Islet precursor cell (in vitro differentiated cells): ENCODE results near the gene FASTKD2.
A peak's percentile ranks its signal among the peaks of the same experiment; 100 is the strongest.
"Not testable (repeated sequence)": the region's sequence is repeated elsewhere in the genome, so short reads cannot be mapped to it uniquely, and the experiment has no call there.

Source experiments
- DNase-seq: peaks from one replicate; pipeline ENCODE4 v3.0.0-alpha.2; 2018

FASTKD2 gene

DNA sequence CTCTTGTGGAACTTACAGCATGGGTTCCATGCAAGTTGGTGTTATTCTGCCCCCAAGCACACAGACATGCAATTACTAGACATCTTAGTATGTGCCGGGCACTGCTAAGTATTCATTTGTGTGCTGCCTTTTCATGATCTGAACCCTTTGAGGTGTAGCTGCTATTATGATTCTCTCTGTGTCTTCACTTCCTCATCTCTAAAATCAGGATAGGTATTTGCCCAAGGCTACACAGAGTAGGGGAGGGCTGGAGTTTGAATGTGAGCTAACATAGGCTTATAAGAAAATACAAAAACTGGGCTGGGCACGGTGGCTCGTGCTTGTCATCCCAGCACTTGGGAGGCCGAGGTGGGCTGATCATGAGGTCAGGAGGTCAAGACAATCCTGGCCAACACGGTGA is 27.2 kb downstream of the FASTKD2 start:
- no peak for DNase-seq

DNA sequence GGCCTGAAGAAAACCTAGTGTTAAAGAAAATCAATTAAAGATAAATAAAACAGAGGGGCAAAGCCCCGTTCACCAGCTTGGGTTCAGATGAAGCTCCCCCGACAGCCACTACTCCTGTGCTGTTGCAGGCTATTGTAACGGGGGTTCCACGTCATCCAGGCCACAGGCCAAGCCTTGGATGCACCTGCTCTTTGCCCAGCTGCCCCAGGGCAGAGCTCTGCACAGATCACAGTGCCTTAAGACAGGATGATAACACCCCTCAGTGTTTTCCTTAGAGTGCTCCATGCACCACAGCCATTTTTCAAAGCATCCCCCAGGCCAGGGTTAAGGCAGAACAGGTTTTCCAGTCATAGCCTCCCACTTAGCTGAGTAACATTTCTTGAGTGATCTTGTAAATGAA is 32.0 kb downstream of the FASTKD2 start:
- peak; percentile 80 for DNase-seq

DNA sequence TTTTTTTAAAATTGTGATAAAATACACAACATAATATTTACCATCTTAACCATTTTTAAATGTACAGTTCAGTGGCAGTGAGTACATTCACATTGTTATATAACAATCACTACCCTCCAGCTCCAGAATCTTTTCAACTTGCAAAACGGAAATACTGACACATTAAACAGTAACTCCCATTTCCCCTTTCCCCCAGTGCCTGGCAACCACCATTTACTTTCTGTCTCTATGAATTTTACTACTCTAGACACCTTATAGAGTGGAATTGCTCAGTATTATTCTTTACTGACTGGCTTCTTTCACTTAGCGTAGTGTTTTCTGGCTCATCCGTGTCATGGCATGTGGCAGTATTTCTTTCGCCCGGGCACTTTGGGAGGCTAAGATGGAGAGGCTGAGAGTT is 32.6 kb downstream of the FASTKD2 start:
- no peak for DNase-seq

DNA sequence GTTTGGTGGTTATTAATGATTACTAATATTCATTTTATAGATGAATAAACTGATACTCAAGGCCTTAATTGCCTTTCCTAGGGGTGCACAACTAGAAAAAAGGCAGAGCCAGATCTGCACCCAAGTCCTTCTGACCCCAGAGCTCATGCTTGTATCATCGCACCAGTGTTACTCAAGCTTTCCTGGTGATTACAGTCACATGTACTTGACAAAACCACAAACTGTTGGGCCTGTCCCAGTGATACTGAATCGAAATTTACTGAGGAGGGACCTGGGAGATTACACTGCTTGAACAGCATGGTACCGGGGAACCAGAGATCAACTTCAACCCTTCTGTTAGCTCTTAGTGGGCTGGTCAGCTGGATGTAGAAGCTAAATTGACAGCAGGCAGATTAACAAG is 33.7 kb downstream of the FASTKD2 start:
- no peak for DNase-seq

DNA sequence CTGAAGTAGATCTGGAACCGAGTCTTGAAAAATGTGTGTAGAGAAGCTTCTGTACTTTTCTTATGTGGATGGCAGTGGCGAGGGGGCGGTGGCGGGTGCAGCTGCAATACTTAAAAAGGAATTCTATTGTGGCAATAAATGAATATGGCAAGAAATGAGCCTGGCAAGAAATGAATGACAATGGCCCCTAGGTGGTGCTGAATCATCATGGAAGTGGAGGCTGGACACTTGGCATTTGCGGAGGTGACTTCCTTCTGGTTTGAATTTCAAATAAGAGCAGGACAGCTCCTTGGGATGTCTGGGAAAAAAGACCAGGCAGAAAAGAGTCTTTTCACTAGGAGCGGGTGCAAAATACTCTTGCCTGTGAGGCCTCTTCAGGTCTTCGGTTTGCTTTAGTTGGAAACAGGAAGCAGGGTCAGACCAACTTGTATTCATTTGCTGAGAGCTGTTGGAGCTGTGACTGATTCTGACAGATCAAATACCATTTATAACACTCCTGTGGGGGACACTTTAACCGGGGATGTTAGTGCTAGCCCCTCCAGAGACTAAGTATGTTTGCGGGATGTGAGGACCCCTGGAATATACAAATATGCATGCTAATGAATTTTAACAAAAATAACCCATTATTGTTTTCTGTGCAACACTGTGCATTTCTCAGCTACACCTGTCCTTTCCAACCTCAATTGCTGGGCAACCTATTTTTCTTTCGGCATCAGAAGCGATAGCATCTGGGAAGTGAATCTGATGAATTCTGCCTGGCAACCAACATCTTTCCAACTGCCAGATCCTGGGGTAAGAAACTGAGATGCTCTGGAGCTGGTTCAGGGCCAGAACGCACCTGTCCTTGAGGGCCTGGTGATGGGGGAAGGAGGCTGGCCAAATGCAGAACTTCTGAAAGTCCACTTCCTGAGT is 35.4 kb downstream of the FASTKD2 start:
- DNase-seq, result peak; percentile 86

DNA sequence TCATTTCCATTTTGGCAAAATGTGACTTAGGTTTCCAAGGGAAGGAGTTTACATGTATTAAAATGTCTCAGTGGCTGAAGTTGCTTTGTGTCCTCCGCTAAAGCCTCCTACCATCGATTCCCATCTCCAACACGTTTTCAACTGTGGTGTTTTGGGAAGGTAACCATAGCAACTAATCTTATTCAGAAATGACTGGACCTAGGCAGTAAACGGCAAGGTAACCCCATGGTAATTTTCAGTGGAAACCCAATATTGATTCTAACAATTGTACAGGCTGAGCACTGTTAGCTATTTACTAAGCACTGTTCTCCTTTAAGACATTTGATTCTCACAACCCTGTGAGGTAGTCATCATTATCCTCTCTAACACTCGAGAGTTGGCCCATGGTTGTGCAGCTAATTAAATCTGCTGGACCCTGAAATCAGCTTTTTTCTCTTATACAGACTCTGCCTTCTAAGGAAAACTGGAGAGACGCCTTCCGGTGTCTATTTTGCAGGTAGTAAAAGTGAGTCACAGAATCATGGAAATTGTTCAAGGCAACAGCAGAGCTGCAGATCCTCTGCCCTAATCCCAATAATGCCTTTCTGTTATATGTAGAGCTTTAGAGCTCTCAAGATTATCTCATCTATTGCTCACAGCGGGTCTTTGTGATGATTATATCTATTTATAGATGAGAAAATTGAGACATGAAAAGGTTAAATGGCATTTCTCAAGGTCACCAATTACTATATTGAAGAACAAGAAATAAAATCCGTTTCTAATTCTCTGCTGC is 36.2 kb downstream of the FASTKD2 start:
- DNase-seq, result no peak

DNA sequence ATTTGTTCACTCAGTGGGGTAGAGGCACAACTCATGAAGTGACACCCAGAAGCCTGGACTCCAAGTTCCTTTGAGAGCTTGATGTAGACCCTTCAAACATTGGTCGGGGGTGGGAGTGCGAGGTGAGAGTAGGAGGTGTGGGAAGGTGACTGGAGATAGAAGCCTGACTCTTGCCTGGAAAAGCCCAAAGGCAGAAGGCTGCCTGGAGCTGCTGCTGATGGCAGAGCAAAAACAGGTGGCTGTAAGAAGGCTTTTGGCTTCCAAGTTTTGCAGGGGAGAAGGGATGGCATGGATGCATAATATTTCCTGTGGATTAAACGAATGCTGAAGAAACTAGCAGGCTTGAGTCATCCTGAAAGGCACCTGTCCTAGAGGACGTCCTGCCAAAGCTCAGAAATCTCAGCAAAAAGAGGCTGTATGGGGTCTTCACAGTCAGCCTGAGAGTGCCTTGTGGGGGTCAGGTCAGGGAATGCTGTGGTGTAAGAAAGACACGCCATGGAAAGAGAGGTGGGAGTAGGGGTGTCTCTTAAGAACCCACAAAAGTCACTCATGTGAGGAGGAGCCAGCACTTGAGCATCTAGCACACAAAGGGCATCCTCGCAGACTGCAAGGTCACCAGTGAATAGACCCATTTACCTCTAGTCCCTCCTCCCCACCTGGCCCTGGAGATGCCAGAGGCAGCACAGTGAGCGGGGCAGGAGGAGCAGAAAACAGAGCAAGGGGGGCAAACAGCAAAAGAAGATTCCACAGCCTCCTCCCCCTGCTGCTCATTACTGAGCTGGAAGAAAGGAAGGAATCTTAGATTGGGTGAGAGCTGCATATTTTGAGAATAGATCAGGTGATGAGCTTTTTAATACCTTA is 37.5 kb downstream of the FASTKD2 start:
- no peak for DNase-seq

DNA sequence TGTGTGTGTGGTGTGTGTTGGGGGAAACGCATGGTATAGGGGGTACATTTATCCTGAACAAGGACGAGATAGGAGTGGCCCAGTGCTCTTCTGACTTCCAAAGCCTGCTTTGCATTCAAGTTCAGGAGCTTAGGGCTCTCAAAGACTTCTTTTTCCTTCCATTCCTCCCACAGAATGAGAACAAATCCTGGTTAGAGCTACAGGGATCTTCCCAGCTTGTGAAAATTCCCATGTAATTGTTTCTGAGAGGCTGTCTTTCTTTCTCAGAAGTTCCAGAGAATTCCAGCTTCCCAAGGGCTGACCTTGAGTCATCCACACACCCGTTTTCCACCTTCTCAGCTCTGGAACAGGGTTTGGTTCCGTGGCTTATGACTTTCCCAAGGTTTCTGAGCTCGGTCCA is 38.9 kb downstream of the FASTKD2 start:
- peak; percentile 75 for DNase-seq

DNA sequence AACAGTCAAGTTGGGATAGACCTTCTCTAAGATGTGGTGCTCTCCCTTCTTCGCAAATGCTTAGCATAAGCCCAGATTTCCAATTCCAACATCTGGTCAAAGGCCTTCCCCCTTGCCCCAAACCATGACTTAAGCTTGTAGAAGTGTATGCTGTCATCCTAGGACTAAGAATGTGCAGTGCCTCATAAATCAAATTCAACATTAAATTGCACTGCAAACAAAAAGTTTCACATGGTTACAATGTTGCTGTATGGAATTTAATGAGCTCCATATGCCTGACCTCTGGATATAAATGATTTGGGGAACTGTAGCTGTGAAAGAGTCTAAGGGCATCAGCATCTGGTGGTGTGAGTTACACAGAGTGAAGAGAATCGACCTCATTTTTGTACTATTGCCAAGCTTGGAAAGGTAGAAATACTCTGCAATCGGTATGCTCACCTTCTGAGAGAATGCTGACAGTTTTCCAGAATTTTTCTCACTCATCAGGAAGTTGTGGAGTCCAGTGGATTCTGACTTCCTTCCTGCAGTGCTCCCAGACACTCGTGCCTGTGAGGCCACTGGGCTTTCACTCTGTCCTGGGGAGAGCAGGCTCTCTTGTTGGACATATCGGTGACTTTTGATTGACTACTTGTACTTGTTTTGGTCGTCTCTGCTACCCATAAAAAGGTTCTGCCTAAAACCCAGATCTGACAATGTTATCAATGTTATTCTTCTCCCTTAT is 40.6 kb downstream of the FASTKD2 start:
- no peak for DNase-seq

DNA sequence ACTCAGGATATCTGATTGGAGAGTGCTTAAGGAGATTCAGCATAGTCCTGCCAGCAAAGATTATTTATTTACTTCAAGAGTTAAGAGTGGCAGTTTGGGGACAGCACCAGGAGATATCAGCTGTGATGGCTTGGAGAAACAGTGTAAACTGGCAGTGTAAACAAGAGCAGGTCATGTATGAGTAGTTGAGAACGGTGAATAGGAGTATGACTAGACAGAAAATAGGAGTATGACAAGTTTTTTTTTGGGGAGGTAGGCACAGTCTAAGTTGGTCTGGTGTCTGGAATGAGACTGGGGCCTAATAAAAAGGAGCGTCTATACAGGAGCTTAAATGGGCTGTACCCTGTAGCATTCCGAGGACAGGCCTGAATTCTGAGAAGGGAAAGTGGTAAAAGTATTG is 42.2 kb downstream of the FASTKD2 start:
- DNase-seq, result not testable (repeated sequence)

DNA sequence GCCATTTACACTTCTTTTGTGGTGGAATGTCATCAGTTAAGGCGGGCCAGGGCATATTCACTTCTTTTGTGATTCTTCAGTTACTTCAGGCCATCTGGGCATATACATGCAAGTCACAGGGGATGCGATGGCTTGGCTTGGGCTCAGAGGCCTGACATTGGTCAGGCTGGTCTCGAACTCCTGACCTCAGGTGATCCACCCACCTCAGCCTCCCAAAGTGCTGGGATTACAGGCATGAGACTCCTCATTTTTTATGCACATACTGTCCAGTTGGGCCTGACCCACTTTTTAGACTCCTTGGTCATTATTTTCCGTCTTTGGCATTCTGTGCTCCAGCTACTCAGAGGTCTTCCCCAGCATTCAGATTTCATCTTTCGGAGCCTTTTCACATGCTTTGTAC is 47.1 kb downstream of the FASTKD2 start:
- not testable (repeated sequence) for DNase-seq

DNA sequence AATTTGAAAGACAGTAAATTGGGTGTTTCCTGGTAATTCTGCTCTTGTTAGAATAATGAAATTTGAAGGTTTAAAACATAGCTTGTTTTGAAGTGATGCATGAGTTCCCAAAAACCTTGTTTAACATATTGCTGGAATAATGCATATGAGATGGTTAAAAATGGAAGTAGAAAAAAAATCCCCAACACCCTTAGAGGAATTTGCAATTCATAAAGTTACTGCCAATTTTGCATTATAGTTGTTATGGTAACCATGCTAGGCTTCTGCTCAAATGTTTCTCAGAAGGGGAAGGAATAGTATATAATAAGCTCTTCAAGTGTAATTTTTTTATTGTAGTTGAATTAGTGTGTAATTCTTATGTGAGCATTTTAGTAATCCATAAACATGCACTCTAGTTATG is 49.1 kb downstream of the FASTKD2 start:
- DNase-seq, result no peak

DNA sequence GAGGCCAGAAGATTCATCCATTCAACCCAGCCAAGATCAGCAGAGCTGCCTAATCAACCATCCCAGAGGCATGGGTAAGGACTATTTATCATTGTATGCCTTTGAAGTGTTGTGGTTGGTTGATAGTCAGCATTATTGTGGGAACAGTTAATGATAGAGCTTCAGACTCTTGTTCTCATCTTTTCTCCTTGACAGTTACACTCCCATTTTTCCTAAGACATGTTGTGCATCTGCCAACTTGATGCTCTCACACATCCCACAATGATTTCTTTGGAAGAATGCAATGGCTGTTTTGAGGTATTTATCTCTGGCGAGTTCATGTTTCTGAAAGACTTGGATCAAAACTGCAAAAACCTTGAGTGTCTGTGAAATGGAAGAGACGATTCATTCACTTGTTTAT is 55.4 kb downstream of the FASTKD2 start:
- DNase-seq, result no peak

DNA sequence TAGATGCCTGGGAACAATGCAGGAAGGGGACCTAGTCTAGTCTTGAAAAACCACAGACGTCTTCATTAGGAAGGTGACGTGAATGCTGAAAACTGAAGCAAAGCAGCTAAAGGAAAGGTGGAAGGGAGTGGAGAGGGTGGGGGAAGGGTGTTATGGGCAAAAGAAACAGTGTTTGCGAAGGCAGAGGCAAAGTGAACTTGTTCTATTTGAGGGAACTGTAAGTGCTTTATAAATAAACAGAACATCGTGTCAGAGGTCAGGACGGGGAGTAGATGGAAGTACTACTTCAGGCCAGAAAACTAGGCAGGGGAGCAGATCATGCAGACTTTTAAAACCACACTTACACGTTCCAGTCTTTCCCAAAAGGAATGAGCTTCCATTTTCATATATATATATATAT is 57.8 kb downstream of the FASTKD2 start:
- DNase-seq, result no peak

DNA sequence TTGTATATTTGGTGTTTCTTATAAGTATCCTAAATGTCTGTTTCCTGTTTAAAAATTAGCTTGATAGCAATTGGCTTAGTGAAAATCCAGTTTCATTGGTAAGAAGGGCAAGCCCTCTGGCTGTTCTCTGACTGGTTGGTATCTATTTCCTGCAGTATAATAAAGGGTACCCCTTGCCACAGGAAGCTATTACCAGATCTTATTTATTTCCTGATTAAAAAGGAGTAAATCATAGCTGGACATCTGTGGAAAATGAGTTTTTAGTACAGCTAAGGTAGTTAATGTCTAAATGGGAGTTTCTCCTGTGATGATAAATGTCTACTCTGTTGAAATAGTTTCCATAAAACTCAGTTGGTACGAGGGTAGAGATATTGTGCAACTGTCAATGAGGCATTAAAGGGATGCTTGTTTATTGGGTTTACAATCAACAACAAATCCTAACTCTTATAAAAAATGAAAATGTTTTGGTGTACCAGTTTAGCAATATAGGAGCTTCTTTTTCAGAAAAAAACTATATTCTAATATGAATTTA is 58.7 kb downstream of the FASTKD2 start:
- no peak for DNase-seq

DNA sequence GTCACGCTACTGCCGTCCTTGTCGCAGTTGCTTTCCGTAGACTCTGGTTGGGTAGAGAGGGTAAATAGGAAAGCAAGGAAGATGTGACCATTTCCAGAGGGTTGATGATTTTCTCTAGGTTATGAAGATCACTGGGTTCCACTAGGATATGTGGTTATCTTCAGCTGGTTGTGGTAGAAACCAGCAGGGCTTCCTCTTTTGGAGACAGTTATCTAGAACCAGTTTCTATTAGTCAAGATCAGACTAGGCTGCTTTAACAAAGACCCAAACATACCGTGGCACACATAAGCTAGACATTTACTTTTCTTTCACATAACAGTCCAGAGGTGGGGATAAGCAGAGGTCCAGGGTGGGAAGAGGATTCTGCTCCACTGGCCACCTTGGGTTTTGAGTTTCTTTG is 59.6 kb downstream of the FASTKD2 start:
- no peak for DNase-seq

DNA sequence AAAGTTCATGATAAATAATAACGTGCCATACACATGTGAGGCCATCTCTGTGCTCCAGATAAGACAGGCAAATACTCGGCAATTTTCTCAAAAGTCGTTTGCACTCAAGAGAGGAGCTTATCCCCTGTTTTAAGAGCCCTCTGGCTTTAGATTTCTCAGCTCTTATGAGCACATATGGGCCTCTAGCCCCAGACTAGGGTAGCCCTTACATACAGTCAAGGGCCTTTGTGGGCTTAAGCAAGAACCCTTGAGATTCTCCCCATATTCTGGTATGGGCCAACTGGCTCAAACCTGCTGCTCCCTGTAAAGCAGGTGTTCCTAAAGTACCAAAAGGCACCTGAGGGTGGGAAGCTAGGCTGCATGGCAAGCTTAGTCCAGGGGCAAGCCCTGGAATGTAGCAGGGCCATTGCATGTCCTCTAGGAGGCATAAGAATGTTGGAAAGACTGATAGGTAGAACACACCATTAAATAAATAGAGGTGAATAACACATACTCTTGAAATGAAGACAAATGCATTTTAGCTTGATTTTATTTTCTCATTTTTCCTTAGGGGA is 66.1 kb downstream of the FASTKD2 start:
- no peak for DNase-seq

DNA sequence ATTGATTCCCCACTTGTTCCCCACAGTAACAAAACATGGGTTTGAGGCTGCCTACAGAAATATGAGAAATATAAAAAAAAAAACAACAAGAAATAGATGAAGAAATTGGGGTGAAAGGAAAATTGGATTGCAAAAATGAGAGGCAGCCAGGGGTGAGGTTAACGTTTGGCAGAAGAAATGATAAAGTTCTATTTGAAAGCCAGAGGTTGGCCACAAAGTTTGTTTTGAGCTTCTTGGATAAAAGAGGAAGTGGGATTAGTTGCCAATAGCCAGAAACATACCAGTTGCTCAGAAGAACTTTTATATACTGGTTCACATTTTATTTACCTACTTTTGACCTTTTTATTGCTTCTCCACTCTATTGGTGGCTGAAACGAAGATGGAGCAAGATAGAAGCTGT is 67.5 kb downstream of the FASTKD2 start:
- DNase-seq, result no peak

DNA sequence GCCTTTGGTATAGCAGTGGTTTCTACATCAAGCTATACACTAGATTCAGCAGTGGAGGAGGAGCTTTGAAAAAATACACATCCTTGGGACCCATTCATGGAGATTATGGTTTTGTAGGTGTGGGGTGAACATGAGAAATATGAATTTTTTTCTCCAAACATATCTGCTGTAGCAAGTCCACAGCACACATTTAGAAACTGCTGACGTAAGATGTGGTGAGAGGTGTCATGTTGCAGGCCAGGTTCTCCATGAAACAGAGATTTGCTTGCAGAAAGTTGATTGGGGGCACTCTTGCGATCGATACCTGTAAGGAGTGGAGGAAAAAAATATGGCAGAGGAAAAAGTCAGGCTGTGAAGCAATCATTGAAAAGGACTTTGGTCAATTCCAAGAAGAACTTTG is 67.9 kb downstream of the FASTKD2 start:
- no peak for DNase-seq

DNA sequence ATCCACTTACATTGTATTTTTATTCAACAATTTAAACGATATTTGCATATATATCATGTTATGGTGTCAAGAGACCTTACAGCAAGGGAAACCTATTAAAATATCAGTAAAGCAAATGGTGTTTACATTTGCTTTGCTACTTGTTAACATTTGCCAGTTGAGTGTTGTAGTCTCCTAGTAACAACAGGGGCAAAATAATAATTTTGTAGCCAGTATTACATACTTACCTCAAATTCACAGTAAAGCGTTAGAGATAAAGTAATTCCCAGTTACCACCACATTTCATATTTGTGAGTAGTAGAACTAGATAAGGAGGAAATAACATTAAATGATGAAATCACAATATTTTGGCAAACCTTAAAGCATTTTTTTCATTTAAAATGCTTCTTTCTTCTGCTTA is 71.3 kb downstream of the FASTKD2 start:
- no peak for DNase-seq

DNA sequence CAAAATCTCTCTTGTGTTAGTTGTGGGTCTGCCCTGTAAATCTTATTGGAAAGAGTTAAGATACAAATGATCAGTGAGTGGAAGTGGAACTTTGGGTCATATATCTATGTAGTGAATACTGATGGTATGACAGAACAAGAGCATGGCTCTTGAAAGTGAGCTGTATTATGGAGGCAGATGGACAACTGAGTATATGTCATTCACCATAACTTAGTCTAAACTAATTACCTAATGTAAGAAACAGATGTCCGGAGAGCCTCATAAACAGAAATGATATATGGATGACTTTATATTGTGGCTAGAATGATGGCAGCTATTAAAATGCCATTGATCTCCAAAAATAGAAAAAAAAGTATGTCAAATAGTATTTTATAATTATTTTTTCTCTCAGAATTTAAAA is 72.4 kb downstream of the FASTKD2 start:
- no peak for DNase-seq

DNA sequence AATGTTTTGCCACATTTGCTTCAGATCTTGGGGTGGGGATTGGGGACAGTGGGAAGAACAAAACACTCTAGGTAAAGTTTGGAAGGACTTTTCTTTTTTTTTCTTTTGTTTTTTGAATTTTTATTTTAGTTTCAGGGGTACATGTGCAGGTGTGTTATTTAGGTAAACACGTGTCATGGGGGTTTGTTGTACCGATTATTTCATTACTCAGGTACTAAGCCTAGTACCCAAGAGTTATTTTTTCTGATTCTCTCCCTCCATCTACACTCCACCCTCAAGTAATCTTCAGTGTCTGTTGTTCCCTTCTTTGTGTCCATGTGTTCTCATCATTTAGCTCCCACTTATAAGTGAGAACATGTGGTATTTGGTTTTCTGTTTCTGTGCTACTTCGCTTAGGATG is 73.3 kb downstream of the FASTKD2 start:
- no peak for DNase-seq
